Measurements from ENCODE around the gene PPP2R1A.
"Not testable (repeated sequence)": the region's sequence is repeated elsewhere in the genome, so short reads cannot be mapped to it uniquely, and the experiment has no call there.

The PPP2R1A gene

DNA sequence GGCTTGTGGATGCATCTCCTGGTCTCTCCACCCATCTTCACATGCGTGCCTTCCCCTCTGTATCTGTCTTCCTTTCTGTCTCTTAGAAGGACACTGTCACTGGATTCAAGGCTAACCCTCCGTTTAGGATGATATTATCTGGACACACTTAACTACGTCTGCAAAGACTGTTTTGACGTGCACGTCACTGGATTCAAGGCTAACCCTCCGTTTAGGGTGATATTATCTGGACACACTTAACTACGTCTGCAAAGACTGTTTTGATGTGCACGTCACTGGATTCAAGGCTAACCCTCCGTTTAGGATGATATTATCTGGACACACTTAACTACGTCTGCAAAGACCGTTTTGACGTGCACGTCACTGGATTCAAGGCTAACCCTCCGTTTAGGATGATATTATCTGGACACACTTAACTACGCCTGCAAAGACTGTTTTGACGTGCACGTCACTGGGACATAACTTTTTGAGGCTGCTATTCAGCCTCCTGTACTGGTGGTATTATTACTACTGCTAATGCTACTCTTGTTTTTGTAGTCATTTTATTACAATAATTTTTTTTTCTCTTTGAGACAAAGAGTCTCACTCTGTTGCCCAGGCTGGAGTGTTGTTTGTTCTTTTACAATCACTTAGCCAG lies 11.0 kb downstream of the PPP2R1A start:
- not testable (repeated sequence) for DNase-seq

DNA sequence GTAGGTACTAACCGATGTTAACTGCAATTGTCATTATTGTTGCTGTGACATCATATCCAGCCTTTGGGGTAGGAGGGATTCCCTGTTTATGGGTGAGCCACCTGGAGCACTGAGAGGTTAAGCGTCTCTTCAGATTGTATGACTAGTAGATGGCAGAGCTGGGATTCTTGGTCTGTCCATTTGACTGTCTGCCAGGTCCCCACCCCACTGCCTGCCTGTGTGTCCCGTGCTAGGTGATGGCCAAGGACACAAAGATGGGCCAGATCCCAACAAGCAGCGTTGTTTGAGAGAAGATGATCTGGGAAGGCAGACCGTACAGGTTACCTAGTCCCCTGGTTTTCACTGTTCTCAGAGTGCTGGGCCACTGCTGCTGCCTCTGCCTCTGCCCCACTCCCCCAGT lies 16.6 kb downstream of the PPP2R1A start:
- DNase-seq = no peak

DNA sequence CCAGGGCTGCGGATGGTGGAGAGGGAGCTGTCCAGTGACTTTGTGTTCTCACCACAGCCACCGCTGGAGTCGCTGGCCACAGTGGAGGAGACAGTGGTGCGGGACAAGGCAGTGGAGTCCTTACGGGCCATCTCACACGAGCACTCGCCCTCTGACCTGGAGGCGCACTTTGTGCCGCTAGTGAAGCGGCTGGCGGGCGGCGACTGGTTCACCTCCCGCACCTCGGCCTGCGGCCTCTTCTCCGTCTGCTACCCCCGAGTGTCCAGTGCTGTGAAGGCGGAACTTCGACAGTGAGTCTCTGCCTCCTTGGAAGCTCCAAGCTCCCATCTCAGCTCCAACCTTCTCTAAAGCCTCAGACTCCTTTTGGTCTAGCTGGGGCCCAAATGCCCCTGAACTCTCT lies 21.4 kb downstream of the PPP2R1A start:
- no peak for DNase-seq

DNA sequence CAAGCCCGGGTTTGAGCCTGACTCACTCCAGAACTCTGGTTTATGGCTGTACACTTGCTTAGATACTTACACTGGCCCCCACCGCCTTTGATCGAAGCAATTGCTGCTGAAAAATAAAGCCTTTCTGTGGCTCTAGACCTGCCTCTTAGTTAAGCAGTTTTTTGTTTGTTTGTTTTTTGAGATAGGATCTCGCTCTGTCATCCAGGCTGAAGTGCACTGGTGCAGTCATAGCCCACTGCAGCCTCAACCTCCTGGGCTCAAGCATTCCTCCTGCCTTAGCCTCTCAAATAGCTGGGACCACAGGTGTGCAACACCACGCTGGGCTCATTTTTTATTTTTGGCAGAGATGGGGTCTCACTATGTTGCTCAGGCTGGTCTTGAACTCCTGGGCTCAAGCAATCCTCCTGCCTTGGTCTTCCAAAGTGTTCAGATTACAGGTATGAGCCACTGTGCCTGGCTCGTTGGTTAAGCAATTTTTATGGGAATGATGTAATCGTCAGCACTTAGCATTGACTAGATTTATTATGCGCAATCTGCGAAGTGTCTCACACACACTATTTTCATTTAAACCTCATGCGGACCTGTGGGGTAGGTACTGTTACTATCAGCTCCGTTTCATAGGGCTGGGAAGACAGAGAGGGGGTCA lies 22.2 kb downstream of the PPP2R1A start:
- no peak for DNase-seq

DNA sequence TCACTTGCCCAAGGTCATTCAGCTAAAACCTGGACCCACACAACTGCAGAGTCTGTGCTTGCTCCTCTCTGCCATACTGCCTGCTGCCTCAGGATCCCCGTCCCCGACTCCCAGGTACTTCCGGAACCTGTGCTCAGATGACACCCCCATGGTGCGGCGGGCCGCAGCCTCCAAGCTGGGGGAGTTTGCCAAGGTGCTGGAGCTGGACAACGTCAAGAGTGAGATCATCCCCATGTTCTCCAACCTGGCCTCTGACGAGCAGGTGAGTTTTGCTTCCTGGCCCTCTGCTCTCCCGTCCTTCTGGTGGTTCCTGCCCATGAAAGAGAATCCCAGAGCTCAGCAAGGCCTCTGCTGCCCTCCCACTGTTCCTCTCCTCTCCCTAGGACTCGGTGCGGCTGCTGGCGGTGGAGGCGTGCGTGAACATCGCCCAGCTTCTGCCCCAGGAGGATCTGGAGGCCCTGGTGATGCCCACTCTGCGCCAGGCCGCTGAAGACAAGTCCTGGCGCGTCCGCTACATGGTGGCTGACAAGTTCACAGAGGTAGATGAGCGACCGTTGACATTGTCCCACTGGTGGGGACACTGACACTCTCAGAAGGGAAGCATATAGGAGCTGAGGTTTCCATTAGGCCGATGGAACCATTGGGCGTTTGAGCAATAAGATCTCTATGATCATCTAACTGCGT lies 22.9 kb downstream of the PPP2R1A start:
- no peak for DNase-seq

DNA sequence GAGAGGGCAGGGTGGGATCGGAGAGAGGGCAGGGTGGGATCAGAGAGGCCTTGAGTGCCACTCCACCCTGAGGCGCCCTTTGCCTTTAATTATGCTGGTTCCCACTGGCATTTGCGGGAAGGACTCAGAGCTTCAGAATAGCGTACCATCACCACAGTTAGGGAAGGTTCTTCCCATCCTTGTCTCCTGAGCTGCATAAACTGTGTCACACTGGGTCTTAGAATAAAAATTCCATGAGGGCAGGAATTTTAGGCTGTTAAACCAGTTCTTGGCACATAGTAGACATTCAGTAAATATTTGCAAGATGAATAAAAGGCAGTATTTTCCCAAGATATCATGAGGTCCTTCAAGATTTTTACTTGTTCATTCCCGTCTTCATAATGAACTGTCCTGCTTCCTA lies 24.4 kb downstream of the PPP2R1A start:
- DNase-seq = no peak

DNA sequence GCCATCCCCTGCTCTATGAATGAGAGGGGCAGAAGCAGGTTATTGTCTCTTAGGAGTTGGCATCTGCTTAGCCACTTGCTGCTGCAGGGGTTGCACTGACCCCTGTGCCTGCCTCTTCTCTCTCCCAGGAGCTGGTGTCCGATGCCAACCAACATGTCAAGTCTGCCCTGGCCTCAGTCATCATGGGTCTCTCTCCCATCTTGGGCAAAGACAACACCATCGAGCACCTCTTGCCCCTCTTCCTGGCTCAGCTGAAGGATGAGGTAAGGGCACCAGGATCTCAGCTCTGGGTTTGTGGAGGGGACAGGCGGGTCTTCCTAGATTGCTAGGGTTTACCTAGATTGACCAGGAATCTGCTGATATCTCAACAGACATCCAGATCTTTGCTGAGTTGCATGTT lies 26.5 kb downstream of the PPP2R1A start:
- no peak for DNase-seq

DNA sequence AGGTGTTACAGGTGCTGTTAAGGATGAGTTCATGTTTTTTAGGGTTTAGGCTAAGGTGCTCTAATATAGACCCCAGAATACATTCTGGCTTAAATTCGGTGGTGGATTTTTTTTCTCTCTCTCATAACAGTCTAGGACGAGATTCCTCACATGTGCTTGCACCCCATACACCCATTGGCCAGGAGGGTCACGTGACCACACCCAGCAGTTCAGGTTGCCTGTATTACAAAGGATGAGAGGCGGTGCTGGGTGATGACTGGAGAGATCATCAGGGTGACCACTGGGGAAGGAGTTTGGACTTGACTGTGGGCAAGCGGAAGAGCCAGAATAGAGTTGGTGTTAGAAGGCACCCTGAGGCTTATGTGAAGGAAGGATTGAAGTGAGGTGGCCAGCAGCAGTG lies 27.7 kb downstream of the PPP2R1A start:
- DNase-seq = no peak

DNA sequence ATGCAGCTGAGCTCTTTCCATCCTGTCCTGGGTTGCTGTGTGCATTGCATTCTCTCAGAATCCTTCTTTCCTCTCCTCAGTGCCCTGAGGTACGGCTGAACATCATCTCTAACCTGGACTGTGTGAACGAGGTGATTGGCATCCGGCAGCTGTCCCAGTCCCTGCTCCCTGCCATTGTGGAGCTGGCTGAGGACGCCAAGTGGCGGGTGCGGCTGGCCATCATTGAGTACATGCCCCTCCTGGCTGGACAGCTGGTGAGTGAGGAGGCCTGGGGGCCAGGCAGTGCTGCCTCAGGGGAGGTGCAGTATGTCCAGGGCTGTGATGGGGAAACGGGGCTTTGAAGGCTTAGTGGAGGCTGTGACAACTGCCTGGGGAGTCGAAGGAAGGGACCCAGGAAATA lies 29.8 kb downstream of the PPP2R1A start:
- no peak for DNase-seq

DNA sequence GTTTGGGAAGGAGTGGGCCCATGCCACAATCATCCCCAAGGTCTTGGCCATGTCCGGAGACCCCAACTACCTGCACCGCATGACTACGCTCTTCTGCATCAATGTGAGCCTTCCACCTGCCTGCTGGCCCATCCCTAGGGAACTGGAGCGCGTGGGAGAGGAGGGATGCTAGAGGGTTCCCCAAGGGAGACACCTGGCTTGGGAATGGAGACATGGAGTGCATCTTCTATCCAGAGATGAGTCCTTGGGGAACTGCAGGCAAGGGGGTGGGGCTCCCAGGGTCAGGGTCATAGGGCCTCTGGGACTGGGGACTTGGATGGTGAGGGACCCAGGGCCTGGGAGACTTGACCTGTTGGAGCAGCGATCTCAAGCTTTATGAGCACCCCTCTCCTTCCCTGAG lies 31.2 kb downstream of the PPP2R1A start:
- DNase-seq = no peak

DNA sequence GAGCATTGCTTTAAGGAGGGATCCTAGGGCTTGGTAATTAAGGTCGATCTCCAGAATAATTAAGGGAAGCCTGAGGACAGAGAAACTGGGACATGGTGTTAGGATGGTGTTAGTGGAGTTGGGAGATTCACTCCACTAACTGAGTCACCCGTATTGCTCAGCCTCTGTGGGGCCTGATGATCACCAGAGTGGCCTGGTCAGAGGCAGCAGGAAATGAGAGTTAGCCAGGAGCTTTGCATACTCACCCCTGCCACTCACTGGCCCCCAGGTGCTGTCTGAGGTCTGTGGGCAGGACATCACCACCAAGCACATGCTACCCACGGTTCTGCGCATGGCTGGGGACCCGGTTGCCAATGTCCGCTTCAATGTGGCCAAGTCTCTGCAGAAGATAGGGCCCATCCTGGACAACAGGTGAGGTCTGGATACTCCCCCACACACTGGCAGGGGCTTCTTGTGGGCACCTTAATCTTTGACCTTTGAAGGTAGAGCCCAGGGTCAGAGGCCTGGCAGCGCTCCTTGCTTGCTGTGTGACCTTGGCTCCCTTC lies 32.1 kb downstream of the PPP2R1A start:
- no peak for DNase-seq

DNA sequence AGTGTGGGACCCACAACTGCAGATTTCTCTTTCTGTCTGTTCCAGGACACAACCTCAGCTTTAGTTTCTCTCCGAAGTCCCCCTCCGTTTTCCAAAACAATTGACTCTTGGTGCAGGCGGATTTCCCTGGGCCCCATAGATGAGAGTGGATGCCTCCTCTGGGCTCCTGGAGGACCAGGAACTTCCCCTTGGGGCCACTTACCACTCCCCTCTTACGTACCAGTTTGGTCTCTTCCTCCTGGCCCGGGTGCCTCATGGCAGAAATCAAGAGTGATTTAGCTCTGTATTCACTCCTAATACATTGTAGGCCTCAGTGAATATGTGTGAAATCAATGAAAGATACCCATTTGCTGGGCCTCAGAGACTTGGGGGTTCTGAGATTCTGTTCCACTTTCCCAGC lies 34.4 kb downstream of the PPP2R1A start:
- no peak for DNase-seq

DNA sequence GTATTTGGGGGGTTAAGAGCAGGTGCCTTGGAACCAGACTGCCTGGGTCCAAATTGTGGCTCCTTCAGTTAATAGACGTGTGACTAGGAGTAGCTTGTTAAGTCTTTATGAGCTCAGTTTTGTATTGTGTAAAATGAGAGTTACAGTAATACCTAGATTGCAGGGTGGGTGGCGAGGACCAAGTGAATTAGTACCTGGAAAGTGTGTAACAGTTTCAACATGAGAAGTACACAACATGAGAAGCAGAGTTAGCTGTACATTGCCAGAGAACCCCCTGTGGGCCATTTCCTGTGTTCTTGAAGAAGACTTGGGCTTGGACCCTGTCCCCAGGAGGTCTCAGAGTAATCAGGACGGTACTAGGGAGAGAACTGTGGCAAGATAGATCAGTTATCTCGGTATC lies 36.8 kb downstream of the PPP2R1A start:
- DNase-seq = no peak

DNA sequence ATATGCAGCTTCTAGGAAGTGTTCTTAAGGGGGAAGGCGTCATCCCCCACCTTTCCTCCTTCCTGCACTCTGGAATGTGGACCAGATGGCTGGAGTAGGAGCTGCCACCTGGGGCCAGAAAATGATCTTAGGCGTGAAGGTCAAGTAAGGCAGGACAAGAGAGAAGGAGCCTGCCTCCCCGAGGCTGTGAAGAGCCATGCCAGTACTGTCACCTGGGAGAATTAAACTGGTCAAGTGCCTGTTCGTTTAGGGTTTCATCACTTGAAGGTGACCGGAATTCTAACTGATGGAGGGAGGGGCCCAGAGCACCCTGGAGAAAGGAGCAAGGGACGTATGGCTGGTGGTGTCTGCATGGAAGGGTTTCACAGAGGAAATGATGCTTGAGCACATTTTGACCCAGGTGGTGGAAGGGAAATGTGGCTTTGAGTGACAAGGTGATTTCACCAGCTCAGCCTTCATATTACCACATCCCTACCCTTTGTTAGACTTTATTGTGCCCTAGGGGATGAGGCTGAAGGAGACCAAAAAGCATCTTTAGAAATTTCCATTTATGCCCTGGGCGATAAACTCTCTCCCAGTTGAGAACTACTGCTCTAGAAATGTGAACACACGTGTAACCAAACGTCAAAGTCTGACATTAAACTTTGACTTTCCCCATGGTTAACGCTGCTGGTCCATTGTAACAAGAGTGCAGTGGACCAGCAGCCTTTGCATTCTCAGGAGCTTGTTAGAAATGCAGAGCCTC lies 37.5 kb downstream of the PPP2R1A start:
- DNase-seq = no peak

DNA sequence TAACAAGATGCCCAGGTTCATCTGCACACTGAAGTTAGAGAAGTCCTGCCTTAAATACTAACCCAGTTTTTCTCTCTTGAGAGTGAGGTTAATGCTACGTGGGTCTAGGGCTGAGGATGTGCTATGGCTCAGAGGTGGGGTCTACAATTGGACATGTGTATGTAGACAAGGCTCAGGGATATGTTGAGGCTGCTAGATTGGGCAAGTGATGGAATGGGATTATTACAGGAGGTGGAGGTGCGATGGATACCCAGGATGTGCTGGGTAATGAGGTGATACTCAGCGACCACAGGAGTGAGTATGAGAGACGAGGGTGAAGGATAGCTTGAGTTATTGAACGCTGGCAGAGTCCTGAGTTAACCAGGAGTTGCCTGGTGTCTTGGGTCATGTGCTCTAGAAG lies 38.1 kb downstream of the PPP2R1A start:
- no peak for DNase-seq

DNA sequence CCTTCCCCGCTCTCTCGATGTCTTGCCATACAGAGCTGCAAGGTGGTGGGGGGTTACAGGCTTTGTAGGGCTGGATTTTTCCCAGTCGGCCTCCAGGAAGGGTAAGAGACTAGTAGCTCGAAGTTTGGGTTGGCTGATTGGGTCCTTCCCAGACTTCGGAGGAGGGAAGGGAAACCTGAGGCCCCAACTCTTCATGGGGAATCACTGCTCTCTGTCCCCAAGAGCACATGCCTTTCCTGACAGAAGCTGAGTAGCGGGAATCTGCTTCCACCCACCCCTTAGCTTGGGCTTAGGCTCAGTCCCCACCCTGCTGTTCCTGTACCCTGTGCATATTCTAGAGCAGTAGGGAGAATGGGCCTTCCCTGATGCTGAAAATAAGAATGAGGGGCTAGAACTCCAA lies 39.7 kb downstream of the PPP2R1A start:
- no peak for DNase-seq

DNA sequence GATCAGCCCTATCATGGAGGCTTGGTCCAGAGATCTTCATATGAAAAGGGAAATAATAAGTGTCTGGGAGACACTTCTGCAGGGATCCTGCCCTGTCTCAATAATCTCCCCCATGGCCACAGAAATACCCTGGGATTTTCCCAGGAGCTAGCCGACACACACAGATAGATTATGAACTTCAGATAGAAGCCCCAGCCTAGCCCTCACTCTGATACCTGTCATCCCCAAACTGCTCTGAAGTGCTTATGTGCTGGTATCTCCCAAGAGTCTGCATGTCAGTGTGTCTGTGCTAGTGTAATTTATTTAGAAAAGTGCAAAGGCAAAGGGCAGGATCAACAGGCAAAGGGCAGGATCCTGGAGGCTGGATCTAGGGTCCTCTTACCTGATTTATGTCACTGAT lies 40.8 kb downstream of the PPP2R1A start:
- no peak for DNase-seq

DNA sequence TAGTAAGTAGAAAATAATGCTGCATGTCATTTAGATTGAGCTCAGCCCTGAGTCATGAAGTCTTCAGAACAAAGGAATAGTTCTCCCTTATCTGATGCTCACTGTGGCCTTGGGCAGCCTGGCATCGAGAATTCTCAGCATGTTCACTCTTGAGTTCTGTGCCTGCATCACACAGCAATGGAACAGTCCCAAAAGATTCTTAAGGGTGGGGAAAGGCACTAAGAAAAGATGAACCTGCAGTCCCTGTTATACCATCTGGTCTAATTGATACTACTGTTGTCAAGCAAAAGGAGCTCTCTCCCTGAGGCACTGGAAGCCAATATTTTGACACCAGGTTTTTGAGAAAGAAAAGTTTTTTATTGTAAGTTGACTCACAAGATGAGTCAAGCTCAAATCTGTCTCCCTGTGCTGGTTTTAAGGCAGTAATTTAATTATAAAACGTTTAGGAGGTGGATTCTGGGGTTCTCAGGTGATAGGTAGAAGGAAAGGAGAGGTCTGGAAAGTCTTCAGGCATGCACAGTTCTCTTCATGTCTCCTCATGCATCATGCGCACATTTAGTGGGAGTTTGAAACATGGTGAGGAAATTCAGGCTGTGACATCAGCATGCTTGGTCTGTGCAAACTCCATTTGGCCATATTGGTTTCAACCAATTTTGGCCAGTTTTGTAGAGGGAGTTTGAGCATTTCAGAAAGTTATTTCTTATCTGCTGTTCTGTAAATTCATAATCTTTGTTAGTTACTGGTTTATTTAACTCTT lies 41.5 kb downstream of the PPP2R1A start:
- no peak for DNase-seq

DNA sequence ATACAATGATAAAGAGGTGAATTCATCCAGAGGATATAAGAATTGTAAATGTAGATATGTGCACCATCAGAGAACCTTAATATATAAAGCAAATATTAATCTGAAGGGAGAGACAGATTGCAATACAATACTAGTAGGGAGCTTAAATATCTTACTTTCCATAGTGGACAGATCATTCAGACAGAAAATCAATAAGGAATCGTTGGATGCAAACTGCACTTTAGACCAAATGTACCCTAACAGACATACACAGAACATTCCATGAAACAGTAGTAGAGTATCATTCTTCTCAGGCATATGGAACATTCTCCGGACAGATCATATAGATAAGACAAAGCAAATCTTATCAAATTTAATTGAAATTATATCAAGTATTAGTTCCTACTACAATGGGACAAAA lies 44.6 kb downstream of the PPP2R1A start:
- DNase-seq = no peak

DNA sequence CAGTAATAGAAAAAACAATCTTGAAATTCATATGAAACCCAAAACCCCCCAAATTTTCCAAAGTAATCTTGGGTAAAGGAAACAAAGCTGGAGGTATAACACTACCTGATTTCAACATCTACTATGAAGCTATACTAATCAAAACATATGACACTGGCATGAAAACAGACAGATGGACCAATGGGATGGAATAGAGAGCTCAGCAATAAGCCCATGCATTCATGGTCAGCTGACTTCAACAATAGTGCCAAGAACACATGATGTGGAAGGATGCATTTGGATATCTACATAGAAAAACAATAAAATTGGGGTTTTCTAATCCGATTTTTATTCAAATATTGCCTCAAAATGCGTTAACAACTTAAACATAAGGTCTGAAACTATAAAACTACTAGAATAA lies 47.3 kb downstream of the PPP2R1A start:
- DNase-seq = no peak

DNA sequence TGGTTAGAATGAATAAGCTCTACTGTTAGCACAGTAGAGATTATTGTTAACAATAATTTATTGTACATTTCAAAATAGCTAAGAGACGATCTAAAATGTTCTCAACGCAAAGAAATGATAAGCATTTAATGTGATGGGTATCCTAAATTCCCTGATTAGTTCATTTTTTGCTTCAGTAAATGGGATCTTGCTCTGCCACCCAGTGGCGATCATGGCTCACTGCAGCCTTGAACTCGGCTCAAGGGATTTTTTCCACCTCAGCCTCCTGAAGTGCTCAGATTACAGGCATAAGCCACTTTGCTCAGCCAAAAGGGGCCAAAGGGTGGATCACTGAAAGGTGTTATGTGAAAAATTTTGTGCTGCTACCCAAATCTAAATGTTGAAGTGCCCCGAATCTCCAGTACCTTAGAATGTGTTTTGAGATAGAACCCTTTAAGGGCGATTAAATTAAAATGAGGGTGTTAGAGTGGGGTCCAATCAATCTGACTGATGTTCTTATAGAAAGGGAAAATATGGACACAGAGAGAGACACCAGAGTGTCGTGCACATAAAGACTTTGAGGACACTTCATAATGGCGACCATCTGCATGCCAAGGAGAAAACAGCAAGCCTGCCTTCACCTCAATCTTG lies 48.0 kb downstream of the PPP2R1A start:
- DNase-seq = peak in 1 of 2 donors; percentile 6

DNA sequence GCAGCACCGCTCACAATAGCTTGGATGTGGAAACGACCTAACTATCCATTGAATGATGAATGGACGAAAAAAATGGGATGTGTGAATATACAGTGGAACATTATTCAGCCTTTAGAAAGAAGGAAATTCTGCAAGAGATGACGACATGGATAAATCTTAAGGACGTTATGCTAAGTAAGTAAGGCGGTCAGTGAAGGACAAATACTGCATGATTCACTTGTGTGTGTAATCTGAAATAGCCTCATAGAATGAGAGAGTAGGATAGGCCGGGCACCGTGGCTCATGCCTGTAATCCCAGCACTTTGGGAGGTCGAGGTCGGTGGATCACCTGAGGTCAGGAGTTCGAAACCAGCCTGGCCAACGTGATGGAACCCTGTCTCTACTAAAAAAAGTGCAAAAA lies 54.2 kb downstream of the PPP2R1A start:
- no peak for DNase-seq

Measured in bone marrow (tissue), 2 donors.